HL-60/S4 treated with phorbol 12-myristate 13-acetate at 8.2 ng/mL for 4 days and 3 days (cell line): ENCODE results near the gene PEAK3.

ENCODE experiments used
- in situ Hi-C: fragments of 300-500 bp; cut with MboI; formaldehyde crosslinking; loops from 2 replicates; pipeline ENCODE4 v1.15.0; 2022; ENCODE audit warnings: low sequenced_read_pairs

PEAK3 gene, protein sequence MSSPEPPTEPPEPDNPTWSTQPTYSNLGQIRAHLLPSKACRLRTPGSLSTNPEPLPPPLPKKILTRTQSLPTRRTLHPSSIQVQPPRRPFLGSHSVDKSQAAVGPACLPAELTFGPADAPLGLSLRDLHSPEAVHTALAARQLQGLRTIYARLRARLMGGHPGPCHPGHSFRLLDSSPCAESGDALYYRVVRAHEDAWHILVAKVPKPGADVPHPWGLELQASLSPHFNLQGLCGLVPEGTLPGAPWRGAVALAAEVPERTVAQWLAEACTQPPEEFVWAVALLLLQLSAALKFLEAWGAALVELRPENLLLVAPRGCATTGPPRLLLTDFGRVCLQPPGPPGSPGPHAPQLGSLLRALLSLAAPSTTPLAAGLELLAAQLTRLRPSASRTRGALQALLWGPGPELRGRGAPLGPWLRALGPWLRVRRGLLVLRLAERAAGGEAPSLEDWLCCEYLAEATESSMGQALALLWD

DNA sequence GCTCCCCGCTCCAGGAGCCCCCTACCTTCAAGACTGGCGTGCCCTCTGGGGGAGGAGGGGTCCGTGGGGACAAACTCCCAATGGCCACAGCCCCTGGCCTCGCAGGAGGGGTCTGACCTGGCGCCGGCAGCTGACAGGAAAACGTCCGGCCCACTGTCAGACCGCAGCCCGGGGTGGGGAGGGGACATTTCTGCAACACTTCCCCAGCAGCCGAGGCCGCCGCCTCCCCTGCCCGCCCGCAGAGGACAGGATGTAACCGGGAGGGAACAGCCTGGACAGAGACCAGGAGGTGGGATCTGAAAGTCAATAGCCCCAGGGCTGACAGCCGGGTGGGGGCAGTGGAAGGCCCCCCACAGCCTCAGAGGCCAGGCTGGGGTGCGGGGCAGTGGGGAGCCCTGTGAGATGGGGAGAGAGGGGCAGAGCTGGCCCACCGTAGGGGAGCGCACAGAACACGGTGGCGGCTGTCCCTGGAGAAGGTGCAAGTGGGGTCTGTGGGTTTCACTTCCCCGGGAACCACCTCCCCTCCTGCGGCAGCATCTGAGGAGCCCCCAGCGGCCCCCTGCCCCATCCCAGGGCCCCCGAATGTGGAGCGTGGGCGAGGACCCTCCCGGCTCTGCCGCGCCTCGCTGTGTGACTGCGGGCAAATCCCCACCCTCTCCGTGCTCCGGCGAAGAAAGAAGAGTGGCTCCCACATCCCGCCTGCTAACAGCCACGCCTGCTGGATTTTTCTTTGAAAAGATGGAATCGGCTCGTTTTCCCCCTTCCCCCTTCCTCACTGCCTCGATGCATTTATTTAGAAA lies at the start of gene PEAK3:
Gene PEAK3 (minus strand): TSS at position 114 of the 800 bp plus-strand sequence. CDS start 1,244 bp downstream, outside the sequence.
- in situ Hi-C loops: no loop called here

DNA sequence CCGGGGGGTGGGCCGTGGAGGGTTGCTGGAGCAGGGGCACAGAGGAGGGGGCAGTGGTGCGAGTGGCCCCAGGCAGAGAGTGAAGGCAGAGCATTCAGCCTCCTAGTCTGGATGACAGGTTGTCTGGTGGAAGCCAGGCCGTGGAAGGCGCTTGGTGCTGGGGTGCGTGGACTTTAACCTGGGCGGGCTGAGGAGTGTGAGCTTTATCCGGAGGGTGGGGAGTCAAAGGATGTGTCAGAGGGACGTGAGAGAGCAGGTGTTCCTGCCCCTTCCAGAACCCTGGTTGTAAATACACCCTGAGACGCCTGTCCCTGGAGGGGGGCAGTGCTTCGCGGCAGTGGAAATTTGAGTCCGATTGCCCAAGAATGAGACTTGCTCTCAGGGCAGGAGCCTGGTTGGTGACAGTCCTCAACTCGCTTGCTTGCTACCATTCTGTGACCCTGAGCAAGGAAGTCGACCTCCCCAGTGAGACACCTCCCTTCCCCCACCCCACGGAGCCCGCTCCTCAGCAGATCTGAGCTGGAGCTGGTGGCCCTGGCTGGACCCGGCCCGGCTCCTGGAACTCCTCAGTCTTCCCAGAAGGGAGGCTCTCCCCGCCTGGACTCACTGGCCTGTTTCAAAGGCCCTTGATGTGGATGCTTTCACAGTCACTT lies 48.8 kb upstream of the PEAK3 start:
- in situ Hi-C loops: no loop called here

DNA sequence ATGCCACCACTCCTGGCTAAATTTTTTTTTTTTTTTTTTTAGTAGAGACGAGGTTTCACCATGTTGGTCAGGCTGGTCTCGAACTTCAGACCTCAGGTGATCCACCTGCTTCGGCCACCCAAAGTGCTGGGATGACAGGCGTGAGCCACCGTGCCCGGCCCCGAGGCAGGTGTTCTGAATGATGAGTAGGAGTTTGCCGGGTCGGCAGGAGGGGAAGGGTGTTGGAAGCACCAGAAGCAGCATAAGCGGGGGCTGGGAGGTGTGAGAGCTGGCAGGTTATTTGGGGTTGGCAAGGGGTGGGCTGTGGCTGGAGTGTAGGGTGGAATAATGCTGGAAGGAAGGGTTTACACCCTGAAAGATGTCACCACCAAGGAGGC lies 48.3 kb upstream of the PEAK3 start:
- in situ Hi-C loops: no loop called here

DNA sequence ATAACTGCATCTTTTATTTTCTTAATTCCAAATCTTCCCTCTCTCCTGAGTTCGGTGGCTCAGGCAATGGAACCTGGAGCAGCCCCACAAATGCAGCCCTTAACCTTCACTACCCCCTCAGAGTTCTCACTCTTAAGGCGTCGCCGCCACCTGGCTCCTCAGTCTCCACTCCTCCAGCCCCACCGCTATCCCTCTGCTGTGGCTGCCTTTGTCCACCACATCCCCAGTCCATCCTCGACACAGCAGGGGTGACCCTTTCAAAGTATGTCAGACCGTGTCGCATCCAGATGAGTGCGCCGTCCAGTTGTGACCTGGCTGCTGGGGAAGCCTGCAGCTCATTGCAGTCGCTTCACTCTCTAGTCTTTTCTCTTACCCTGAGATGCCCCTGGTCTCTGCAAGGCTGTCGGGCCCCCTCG lies 47.5 kb upstream of the PEAK3 start:
- in situ Hi-C loops: no loop called here

DNA sequence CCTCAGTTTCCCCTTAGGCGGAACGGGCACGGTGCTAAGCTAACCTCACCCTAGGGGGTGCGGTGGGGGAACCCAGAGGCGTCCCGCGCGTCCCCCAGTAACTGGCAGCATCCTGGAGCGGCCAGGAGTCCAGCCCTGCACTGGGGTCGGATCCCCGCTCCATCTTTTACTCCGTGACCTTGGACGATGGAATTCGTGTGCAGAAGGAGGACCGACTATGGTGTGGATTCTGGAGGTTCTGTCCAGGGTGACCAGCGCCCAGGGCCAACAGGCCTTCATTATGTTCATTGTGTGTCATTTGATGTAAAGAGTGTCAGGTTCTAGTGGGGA lies 47.1 kb upstream of the PEAK3 start:
- in situ Hi-C loops: no loop called here

DNA sequence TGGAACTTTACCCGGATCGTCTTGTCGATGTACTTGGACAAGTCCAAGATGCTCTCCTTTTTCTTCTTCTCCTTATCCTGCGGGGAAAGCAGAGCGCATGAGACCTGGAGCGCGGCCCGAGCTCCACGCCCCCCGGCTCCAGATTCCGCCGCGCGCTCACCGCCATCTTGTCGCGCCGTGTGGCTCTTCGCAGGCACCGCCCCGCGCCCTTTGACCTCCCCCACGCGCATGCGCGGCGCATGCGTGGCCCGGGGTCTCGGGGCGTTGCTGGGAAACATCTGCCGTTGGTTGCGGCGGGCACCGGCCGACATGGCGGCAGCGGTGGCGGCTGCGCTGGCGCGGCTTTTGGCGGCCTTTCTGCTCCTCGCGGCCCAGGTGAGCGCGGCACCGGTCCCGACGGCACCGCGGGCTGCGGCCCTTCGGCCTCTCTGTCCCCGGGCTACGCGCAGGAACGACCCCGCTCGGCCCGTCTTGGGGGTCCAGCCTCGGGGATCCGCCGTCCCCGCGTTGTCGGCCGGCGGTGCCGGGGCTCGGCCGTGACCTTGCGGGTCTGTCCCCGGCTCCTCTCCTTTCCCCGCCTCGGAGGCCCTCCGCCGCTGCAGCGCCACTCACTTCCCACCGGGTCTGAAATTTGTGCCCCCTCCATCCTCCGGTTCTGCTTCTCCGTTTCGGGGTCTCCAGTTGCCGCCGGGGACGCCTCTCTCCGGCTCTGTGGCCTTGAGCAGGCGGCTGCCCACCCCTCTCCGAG lies 46.6 kb upstream of the PEAK3 start, which contains the start of the genes LSM7 and SPPL2B:
Gene LSM7 (minus strand): TSS at position 186 of the 748 bp plus-strand sequence. CDS start 20 bp downstream, at position 166.
Gene SPPL2B (plus strand): TSS at position 284 of the 748 bp plus-strand sequence. CDS start 26 bp downstream, at position 310.
- in situ Hi-C loops: no loop called here

DNA sequence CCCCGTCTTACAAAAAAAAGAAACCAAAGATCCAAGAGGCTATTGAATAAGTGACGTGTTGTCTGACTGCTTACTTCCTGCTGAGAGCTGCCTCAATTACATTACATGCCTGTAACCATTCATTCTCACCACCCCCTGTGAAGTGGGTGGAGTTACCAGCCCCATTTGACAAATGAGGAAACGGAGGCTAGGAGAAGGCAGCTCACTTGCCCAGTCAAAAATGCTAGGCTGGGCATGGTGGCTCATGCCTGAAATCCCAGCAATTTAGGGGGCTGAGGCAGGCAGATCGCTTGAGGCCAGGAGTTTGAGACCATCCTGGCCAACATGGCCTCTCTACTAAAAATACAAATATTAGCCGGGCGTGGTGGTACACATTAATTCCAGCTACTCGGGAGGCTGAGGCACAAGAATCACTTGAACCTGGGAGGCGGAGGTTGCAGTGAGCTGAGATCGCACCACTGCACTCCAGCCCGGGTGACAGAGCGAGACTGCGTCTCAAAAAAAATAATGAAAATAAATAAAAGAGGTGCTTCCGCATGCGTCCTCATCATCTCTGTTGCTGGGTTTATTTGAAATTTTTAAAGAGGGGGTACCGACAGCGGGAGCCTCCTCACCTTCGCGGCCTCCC lies 45.9 kb upstream of the PEAK3 start:
- in situ Hi-C loops: no loop called here

DNA sequence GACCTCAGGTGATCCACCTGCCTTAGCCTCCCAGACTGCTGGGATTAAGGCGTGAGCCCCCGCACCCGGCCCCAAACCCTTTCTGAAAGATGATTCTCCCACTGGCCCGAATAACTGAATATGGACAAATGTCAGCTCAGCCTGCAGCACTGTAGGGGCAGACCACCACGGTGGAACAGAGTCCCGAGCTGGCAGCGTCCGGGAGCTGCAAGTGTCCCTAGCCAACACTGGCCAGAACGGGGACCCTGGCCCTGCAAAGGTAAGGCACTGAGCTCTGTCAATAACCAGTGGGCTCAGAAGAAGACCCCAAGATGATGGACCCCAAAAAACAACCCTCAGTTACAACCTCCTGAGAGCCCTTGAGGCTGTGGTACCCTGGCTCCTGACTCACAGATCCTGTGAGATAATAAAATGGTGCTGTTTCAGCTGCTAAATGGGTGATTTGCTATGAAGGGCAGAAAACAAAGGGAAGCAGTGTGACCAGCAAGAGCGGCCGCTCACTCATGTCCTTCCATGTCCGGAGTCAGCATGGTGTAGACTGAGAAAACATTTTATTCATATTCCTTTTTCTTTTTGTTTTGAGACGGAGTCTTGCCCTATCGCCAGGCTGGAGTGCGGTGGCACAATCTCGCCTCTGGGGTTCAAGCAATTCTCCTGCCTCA lies 44.9 kb upstream of the PEAK3 start:
- in situ Hi-C loops: no loop called here

DNA sequence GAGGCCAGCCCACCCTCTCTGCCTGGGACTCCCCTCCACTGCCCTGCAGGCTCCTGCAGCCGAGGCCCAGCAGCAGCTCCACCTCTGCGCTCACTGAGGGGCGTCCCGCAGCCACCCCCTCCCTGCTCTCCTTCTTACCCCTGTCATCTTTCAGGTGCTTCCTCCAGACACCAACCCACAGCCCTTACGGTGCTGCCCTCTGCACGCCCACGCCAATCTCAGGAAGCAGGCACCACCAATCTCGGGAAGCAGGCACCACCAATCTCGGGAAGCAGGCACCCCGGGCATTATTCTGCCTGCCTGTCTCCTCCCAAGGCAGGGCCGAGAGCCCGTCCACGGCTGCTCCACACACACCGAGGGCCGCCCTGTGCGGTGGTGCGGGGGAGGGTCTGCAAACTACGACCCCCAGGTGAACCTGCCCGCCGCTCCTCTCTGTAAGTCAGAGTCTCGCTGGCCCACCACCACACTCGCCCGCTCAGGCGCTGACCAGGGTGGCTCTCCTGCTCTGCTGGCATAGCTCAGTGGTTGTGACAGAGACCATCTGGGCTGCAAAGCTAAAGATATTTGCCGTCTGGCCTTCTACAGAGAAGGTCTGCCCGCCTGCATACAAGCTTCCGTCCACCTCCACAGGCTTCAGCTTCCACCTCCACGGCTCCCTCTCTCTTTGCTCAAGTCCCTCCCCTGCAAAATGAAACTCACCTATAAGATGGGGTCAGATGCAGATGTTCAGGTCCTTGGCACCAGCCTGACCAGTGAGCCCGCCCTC lies 43.5 kb upstream of the PEAK3 start:
- in situ Hi-C loops: no loop called here

DNA sequence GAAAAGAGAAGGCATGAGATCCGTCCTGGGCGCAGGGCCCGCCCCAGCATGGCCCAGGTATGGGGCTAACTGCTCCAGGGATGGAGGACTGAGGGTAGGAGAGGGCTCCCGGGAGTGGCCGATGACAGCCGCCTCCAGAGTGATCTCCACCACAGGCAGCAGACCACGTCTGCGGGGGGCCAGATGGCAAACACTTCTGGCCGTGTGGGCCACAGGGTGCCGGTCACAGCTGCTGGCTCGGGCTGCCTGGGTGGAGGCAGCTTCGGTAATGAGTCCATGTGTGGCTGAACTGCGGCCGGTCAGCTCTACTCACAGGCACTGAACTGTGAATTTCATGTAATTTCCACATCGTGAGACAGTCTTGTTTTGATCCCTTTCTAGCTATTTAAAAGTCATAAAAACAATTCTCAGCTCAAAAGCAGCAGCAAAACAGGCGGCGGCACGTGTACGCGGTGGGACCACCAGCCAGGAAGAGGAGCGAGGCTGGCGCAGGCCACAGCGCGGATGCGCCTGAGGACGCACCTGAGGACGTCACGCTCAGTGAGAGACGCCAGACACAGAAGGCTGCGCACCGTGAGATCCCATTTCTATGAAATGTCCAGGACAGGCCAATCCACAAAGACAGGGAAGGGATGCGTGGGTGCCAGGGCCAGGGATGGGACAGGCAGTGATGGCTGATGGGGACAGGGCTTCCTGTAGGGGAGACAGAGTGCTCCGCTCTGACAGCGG lies 42.4 kb upstream of the PEAK3 start:
- in situ Hi-C loops: no loop called here

DNA sequence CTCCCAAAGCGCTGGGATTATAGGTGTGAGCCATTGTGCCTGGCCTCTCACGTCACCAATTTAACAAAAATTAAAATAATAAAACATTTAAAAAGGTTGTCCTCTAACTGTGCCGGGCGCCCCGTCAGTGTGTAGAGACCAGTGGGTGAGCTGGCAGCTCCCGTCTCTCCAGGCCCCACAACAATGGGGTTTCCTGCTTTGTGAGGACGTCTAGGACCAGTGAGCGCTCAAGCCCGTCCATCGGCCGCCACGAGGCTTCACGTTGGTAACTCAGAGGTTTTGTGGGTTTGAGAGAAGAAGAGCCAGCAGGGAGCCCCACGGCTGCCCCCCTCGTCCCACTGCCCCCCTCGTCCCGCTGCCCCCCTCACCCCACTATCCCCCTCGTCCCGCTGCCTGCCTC lies 41.7 kb upstream of the PEAK3 start:
- in situ Hi-C loops: no loop called here

DNA sequence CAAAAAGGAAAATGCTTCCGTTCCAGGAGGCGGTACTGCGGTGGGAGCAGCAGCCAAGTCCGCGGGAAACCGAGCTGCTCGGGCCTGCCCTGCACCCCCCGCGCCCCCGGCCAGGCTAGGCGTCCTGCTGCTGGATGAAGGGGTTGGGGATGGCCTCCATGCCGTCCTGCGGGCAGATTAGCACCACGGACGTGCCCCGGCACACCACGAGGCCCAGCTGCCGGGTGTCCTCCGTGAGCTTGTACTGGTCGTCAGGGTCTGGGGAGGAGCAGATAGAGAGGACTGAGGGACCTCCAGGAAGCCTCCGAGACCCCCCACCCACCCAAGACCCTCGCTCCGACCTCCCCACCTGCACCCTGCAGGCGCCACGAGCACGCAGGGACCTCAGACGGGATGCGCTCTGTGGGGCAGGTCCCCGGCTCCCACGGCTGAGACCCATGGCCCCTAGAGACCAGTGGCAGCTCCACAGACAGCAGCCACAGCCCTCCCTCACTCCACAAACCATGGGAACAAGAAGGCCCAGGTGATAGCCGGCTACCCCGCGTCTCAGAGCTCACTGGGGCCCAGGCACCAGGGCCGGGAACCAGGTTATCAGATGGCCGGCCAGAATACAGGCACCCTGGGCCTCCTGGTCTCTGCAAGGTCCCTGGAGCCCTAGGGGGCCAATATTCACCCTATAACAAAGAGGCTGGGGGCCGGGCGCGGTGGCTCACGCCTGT lies 39.7 kb upstream of the PEAK3 start:
- in situ Hi-C loops: no loop called here

DNA sequence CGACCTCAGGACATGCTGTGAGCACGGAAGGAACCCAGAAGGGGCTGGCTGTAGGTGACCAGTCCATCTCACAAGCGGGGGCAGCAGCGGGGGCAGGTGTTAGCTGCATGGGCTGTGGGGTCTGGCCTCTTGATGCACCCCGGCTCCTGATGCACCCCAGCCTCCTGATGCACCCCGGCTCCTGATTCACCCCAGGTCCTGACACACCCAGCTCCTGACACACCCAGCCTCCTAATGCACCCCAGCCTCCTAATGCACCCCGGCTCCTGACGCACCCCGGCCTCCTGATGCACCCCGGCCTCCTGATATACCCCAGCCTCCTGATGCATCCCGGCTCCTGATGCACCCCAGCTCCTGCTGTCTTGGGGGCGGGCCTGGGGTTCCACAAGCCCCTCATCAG lies 39.0 kb upstream of the PEAK3 start:
- in situ Hi-C loops: no loop called here

DNA sequence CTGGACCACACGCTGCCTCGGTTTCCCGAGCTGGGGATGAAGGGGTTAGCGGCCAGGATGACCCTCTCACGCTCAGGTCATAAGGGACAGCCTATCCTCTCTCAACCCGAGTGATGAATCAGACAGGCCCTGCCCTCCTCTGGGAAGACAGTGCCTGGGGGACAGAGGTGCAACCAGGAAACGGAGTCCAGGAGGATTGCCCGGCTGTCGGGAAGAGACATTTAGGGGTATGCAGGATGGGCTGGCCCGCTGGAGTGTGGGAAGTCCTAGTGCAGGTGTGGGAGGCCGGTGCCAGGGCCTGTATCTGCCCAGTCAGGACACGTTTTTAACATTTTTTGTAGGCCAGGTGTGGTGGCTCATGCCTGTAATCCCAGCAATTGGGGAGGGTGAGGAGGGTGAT lies 38.1 kb upstream of the PEAK3 start:
- in situ Hi-C loops: no loop called here

DNA sequence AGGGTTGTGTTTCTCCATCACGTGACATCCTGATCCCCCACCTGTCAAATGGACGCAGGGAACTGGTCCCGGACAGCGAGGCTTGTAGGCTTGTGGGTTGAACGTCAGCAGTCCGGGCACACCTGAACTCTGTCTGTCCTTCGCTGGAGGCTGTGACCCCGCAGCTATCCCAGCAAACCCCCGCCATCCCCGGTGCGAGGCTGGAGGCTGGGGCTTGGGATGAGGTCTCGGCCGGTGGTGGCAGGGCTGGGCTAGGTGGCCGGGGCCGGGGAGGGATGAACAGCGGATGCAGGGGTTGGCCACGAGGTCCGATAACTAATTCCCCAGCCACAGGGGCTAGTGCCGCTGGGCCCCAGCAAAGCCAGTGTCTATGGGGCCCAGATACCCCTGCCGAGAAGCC lies 37.6 kb upstream of the PEAK3 start:
- in situ Hi-C loops: no loop called here

DNA sequence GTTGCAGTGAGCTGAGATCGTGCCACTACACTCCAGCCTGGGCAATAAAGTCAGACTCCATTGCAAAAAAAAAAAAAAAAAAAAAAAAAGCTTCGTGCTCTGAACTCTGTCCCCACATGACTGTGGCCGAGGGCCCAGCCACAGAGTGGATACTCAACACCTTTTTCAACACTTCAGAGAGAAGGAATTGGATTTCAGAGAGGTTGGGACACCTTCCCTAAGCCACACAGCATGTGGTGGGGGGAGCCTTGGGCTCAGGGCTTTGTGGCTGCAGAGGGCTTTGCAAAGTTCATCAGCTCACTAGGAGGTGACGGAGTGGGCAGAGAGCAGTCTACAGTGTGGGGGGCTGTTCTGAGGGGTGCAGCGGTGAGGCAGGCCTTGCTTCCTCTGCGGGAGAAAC lies 36.9 kb upstream of the PEAK3 start:
- in situ Hi-C loops: no loop called here

DNA sequence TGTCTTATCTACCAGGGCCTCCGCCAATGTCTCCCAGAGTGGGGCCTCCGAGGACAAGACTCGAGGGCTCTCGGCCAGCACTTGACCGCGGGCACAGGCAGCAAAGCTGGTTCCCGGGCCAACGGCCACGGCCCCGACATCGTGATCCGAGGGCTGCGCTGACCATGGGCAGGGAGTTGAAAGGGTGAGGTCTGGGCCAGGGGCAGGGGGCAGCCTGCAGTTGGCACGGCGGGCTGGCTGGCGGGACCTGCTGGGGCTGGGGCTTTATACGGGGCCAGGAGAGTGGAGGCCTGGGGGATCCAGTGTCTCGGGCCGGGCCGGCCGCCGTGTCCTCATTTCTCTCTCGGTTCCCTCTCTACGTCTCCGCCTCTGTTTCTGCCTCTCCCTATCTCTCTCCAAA lies 35.8 kb upstream of the PEAK3 start:
- in situ Hi-C loops: no loop called here

DNA sequence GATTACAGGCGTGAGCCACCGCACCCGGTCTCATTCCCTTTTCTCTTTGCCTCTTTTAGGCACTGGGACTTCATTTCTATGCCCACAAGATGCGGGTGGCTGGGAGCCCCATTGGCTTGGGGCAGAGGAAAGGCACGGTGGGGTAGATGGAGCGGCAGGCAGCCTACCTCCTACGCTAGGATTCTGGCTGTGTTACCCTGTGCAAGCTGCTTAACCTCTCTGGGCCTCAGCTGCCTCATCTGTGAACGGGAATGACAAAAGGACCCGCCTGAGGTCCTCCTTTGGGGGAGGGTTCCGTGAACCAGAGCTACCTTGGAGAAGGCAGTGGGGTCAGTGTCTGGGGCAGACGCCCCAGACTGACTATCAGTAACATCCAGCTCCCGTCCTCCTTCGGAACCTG lies 35.3 kb upstream of the PEAK3 start:
- in situ Hi-C loops: no loop called here
